OCI-LY1 (cell line): Measurements from ENCODE around the gene ACTG2.

Experiments
- H2AFZ ChIP-seq: fragments of 200-600 bp; sonication (generic), shearing (Covaris generic); 2 replicates; pipeline ENCODE4 v1.6.0; 2014; ENCODE audit warnings: antibody characterized with exemption, mild to moderate bottlenecking, low read length
- H3F3A ChIP-seq: fragments of 200-600 bp; sonication (generic), shearing (Covaris generic); 2 replicates; pipeline ENCODE4 v1.6.0; 2014; ENCODE audit warnings: mild to moderate bottlenecking, antibody characterized with exemption, low read length, moderate library complexity; ENCODE audit not compliant: insufficient read depth
- H3K27ac ChIP-seq: fragments of 200-600 bp; sonication (generic); 2 replicates; pipeline ENCODE4 v1.5.1; 2014; ENCODE audit warnings: low read length, mixed run types, mild to moderate bottlenecking, low read depth; ENCODE audit not compliant: poor library complexity, severe bottlenecking
- H3K27me3 ChIP-seq: fragments of 200-600 bp; sonication (generic); 2 replicates; pipeline ENCODE4 v1.6.0; 2014; ENCODE audit warnings: antibody characterized with exemption, mild to moderate bottlenecking, low read length, moderate library complexity; ENCODE audit not compliant: insufficient read depth
- H3K36me3 ChIP-seq: fragments of 200-600 bp; sonication (generic); 2 replicates; pipeline ENCODE4 v1.6.1; 2014; ENCODE audit warnings: mild to moderate bottlenecking, antibody characterized with exemption, low read length, moderate library complexity, mixed read lengths; ENCODE audit not compliant: insufficient read depth
- H3K4me1 ChIP-seq: fragments of 200-600 bp; sonication (generic); 2 replicates; pipeline ENCODE4 v1.5.1; 2014; ENCODE audit warnings: mild to moderate bottlenecking, low read length, moderate library complexity; ENCODE audit not compliant: insufficient read depth, severe bottlenecking
- H3K4me2 ChIP-seq: fragments of 200-600 bp; sonication (generic), shearing (Covaris generic); 2 replicates; pipeline ENCODE4 v1.6.1; 2014; ENCODE audit warnings: low read length
- H3K4me3 ChIP-seq: fragments of 200-600 bp; sonication (generic); 2 replicates; pipeline ENCODE4 v1.5.1; 2014; ENCODE audit warnings: low read length, low read depth, mild to moderate bottlenecking, mixed read lengths; ENCODE audit not compliant: poor library complexity, severe bottlenecking
- H3K79me2 ChIP-seq: fragments of 200-600 bp; shearing (Covaris generic); 2 replicates; pipeline ENCODE4 v1.6.1; 2016; ENCODE audit warnings: mixed run types, low read length, mixed read lengths; ENCODE audit not compliant: insufficient read depth
- H3K9ac ChIP-seq: fragments of 200-600 bp; sonication (generic), shearing (Covaris generic); 2 replicates; pipeline ENCODE4 v1.6.1; 2014; ENCODE audit warnings: mild to moderate bottlenecking, low read length, mixed read lengths
- H3K9me2 ChIP-seq: fragments of 200-600 bp; sonication (generic), shearing (Covaris generic); 2 replicates; pipeline ENCODE4 v1.6.1; 2014; ENCODE audit warnings: low read depth, mild to moderate bottlenecking, low read length, mixed read lengths
- H3K9me3 ChIP-seq: fragments of 200-600 bp; shearing (Covaris generic); 2 replicates; pipeline ENCODE4 v1.6.1; 2014; ENCODE audit warnings: low read length, mixed read lengths
- H4K20me1 ChIP-seq: fragments of 200-600 bp; sonication (generic), shearing (Covaris generic); 2 replicates; pipeline ENCODE4 v1.6.0; 2016; ENCODE audit warnings: mild to moderate bottlenecking, low read length; ENCODE audit not compliant: insufficient read depth
- EZH2 ChIP-seq: fragments of 200-600 bp; sonication (generic), shearing (Covaris generic); IDR thresholded peaks from 2 replicates; pipeline ENCODE4 v1.8.0; 2017; ENCODE audit warnings: borderline replicate concordance, mixed run types, mild to moderate bottlenecking, antibody characterized with exemption, low read length, moderate library complexity, mixed read lengths
- TF ChIP-seq, protein P1 (sequence below): fragments of 200-600 bp; sonication (generic), shearing (Covaris generic); IDR thresholded peaks from 2 replicates; pipeline ENCODE4 v1.5.1; 2017; ENCODE audit warnings: mild to moderate bottlenecking, antibody characterized with exemption, low read length, moderate library complexity, mixed read lengths

The ACTG2 gene

DNA sequence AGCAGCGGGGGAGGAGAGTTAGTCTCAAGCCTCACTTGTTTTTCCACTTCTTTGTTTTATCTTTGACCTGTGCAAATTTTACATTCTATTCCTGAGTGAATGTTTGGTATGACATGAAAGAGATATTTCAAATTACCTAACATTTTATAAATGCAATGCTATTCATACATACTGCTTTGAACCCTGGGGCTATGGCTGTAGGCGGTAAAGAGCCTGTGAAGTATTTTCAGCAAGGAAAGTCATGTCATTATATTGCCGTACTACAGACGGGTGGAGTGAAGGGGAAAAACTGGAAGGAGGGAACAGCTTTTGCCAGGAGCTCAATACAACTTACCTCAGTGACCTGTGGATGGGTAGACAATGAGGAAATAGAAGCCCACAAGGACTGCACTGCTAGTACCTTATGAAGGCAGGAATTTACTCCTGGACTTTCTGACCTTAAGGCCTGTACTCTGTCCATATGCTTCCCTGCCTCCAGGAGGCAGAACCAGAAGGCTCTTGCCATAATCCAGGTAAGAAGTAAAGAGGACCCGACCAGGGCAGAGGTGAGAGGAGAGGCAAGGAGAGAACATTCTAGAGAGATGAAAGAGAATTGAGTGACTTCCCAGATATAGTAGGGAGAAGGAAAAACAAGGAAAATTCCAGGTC lies 63.5 kb downstream of the ACTG2 start:
- Histone ChIP-seq H3K36me3 (peaks cover 78% of the 10 kb centered on the region), H3K4me3 (no peak overlapping the region)
- no peak for TF ChIP-seq EZH2
- TF ChIP-seq, protein P1, sequence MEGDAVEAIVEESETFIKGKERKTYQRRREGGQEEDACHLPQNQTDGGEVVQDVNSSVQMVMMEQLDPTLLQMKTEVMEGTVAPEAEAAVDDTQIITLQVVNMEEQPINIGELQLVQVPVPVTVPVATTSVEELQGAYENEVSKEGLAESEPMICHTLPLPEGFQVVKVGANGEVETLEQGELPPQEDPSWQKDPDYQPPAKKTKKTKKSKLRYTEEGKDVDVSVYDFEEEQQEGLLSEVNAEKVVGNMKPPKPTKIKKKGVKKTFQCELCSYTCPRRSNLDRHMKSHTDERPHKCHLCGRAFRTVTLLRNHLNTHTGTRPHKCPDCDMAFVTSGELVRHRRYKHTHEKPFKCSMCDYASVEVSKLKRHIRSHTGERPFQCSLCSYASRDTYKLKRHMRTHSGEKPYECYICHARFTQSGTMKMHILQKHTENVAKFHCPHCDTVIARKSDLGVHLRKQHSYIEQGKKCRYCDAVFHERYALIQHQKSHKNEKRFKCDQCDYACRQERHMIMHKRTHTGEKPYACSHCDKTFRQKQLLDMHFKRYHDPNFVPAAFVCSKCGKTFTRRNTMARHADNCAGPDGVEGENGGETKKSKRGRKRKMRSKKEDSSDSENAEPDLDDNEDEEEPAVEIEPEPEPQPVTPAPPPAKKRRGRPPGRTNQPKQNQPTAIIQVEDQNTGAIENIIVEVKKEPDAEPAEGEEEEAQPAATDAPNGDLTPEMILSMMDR: no peak

GRCh38 chr2:73961274-73961673 lies 68.5 kb downstream of the ACTG2 start:
- H3F3A ChIP-seq: no peaks in the 10 kb centered on the region
- H3K9me3 ChIP-seq: peaks cover 6% of the 10 kb centered on the region; the same call in 1 of the 2 replicates
- no peak overlapping the region for H3K4me3 ChIP-seq
- H2AFZ ChIP-seq: no peak overlapping the region
- H3K9ac ChIP-seq: no peak overlapping the region
- peaks cover 4% of the 10 kb centered on the region; the same call in 1 of the 2 replicates for H3K27me3 ChIP-seq
- H4K20me1 ChIP-seq: no peaks in the 10 kb centered on the region
- peaks cover 34% of the 10 kb centered on the region for H3K36me3 ChIP-seq
- H3K27ac ChIP-seq: no peak overlapping the region
- TF ChIP-seq, protein P1: no peak
- TF ChIP-seq EZH2: no peak
- no peaks in the 10 kb centered on the region for H3K79me2 ChIP-seq
- H3K4me2 ChIP-seq: no peak overlapping the region
- no peaks in the 10 kb centered on the region for H3K4me1 ChIP-seq
- H3K9me2 ChIP-seq: no peaks in the 10 kb centered on the region

More for the DNA sequence above, 63.5 kb downstream of the ACTG2 start:
- no peaks in the 10 kb centered on the region for H3K4me1 ChIP-seq
- H3K27me3 ChIP-seq: no peaks in the 10 kb centered on the region
- no peaks in the 10 kb centered on the region for H3F3A ChIP-seq
- no peaks in the 10 kb centered on the region for H3K9me3 ChIP-seq
- H3K9ac ChIP-seq: no peak overlapping the region
- no peaks in the 10 kb centered on the region for H3K9me2 ChIP-seq
- no peak overlapping the region for H3K4me2 ChIP-seq
- no peak overlapping the region for H2AFZ ChIP-seq
- no peaks in the 10 kb centered on the region for H3K79me2 ChIP-seq
- H4K20me1 ChIP-seq: no peaks in the 10 kb centered on the region
- no peak overlapping the region for H3K27ac ChIP-seq

GRCh38 chr2:73961823-73962615 lies 69.2 kb downstream of the ACTG2 start:
- Histone ChIP-seq H3K27ac (no peak overlapping the region), H3K4me1 (no peaks in the 10 kb centered on the region), H3K36me3 (peaks cover 27% of the 10 kb centered on the region), H4K20me1 (no peaks in the 10 kb centered on the region), H3F3A (no peaks in the 10 kb centered on the region), H3K4me2 (no peak overlapping the region), H2AFZ (no peak overlapping the region), H3K9me3 (peaks cover 6% of the 10 kb centered on the region; the same call in 1 of the 2 replicates), H3K27me3 (peaks cover 4% of the 10 kb centered on the region; the same call in 1 of the 2 replicates), H3K79me2 (no peaks in the 10 kb centered on the region), H3K9ac (no peak overlapping the region), H3K4me3 (no peak overlapping the region), H3K9me2 (no peaks in the 10 kb centered on the region)
- TF ChIP-seq, protein P1: peak; percentile 24; the same call in 1 of the 2 replicates
- no peak for TF ChIP-seq EZH2
